OCI-LY1 (cell line): ENCODE data around the gene ATP6V0E1.
"Not testable (repeated sequence)": the region's sequence is repeated elsewhere in the genome, so short reads cannot be mapped to it uniquely, and the experiment has no call there.

Source experiments
- CTCF ChIP-seq: fragments of 200-600 bp; sonication (generic), shearing (Covaris generic); IDR thresholded peaks from 2 replicates; pipeline ENCODE4 v1.5.1; 2017; ENCODE audit warnings: mild to moderate bottlenecking, antibody characterized with exemption, low read length, moderate library complexity, mixed read lengths
- EZH2 ChIP-seq: fragments of 200-600 bp; sonication (generic), shearing (Covaris generic); IDR thresholded peaks from 2 replicates; pipeline ENCODE4 v1.8.0; 2017; ENCODE audit warnings: borderline replicate concordance, mixed run types, mild to moderate bottlenecking, antibody characterized with exemption, low read length, moderate library complexity, mixed read lengths

GRCh38 chr5:173032096-173032495 is 48.5 kb downstream of the ATP6V0E1 start:
- not testable (repeated sequence) for TF ChIP-seq CTCF, EZH2
